GM20000 (cell line): ENCODE measurements around the gene FRAS1.

ENCODE experiments used
- DNase-seq: peaks from one replicate; pipeline ENCODE4 v3.0.0; 2012; ENCODE audit warnings: low spot score
- CTCF ChIP-seq: IDR thresholded peaks from 2 replicates; pipeline ENCODE4 v1.5.1; 2012; ENCODE audit warnings: mild to moderate bottlenecking, control low read depth; ENCODE audit errors: extremely low read depth, missing control alignments

The FRAS1 gene

GRCh38 chr4:78395642-78396041, 338.5 kb downstream of the FRAS1 start:
- no peak for DNase-seq
- no peak for TF ChIP-seq CTCF

DNA sequence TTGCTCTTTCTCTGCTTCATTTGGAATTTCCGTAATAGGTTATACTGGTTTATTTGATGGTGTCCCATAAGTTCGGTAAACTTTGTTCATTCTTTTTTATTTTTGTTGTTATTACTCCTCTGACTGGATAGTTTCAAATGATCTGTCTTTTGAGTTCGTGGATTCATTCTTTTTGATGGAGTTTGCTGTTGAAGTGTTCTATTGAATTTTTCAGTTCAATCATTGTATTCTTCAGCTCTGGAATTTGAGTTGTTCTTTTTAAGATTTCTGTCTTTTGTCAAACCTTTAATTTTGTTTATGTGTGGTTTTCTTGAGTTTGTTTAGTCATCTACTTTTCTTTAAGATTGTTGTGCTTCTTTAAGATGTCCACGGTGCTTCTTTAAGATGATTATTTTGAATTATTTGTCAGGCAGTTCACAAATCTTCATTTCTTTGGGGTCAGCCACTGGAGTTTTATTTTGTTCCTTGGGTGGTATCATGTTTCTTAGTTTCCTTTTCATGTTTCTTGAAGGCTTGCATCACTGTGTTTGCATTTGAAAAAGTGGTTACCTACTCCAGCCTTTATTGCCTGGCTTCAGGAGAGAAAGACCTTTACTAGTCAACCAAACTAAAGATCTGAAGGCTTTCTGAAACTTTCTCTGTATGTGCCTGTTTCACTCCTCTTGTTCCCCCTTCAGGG, 339.6 kb downstream of the FRAS1 start:
- no peak for TF ChIP-seq CTCF
- DNase-seq = no peak

- no peak for DNase-seq
- no peak for TF ChIP-seq CTCF
Measured at GRCh38 chr4:78397292-78397630, 340.1 kb downstream of the FRAS1 start.

GRCh38 chr4:78409612-78410202, 352.6 kb downstream of the FRAS1 start:
- no peak for TF ChIP-seq CTCF
- no peak for DNase-seq

GRCh38 chr4:78410225-78410624, 353.1 kb downstream of the FRAS1 start:
- TF ChIP-seq CTCF = no peak
- no peak for DNase-seq

- TF ChIP-seq CTCF = no peak
- no peak for DNase-seq
Measured at GRCh38 chr4:78410676-78411075, 353.6 kb downstream of the FRAS1 start.

GRCh38 chr4:78414116-78414515, 357.0 kb downstream of the FRAS1 start:
- no peak for DNase-seq
- TF ChIP-seq CTCF = no peak
